ENCODE data around the gene CTCF.
A peak's percentile ranks its signal among the peaks of the same experiment; 100 is the strongest.
"Not testable (repeated sequence)": the region's sequence is repeated elsewhere in the genome, so short reads cannot be mapped to it uniquely, and the experiment has no call there.

Gene CTCF

GRCh38 chr16:67562526-67562917 lies at the start of gene CTCF:
CTCF (plus strand) TSS chr16:67562526; CDS start chr16:67610833, 48,307 bp downstream.
- Histone ChIP-seq H3K36me3 (ENCODE audit: control insufficient read depth, insufficient read depth, low read length) (peaks cover 2% of the 10 kb centered on the region; the same call in 1 of the 2 replicates), H3K4me1 (ENCODE audit: control insufficient read depth, insufficient read depth, low read length) (peaks cover 7% of the 10 kb centered on the region), H3K27ac (ENCODE audit: low read depth, low read length) (peak within 1 kb of the TSS; percentile 100), H3K9me3 (ENCODE audit: control insufficient read depth, insufficient read depth, low read depth, low read length) (no peaks in the 10 kb centered on the region), H3K4me3 (ENCODE audit: low read depth, low read length) (peak within 1 kb of the TSS; percentile 93), H3K9ac (ENCODE audit: low read length) (peak within 1 kb of the TSS; percentile 100), H3K27me3 (ENCODE audit: control insufficient read depth, insufficient read depth, low read length) (no peaks in the 10 kb centered on the region)

- H3K4me3 ChIP-seq (ENCODE audit: low read depth, low read length); H3K36me3 ChIP-seq (ENCODE audit: control insufficient read depth, insufficient read depth, low read length); H3K27me3 ChIP-seq (ENCODE audit: control insufficient read depth, insufficient read depth, low read length); H3K27ac ChIP-seq (ENCODE audit: low read depth, low read length); H3K9ac ChIP-seq (ENCODE audit: low read length); H3K9me3 ChIP-seq (ENCODE audit: control insufficient read depth, insufficient read depth, low read depth, low read length); H3K4me1 ChIP-seq (ENCODE audit: control insufficient read depth, insufficient read depth, low read length): not testable (repeated sequence)
Measured at GRCh38 chr16:67513892-67514291, 48.4 kb upstream of the CTCF start.

- Histone ChIP-seq H3K4me1 (ENCODE audit: control insufficient read depth, insufficient read depth, low read length) (no peaks in the 10 kb centered on the region), H3K27ac (ENCODE audit: low read depth, low read length) (no peak overlapping the region), H3K9ac (ENCODE audit: low read length) (no peak overlapping the region), H3K36me3 (ENCODE audit: control insufficient read depth, insufficient read depth, low read length) (no peaks in the 10 kb centered on the region), H3K27me3 (ENCODE audit: control insufficient read depth, insufficient read depth, low read length) (peaks cover 11% of the 10 kb centered on the region; the same call in 1 of the 2 replicates), H3K4me3 (ENCODE audit: low read depth, low read length) (no peak overlapping the region), H3K9me3 (ENCODE audit: control insufficient read depth, insufficient read depth, low read depth, low read length) (no peaks in the 10 kb centered on the region)
Measured at GRCh38 chr16:67514382-67514828, 47.9 kb upstream of the CTCF start.

DNA sequence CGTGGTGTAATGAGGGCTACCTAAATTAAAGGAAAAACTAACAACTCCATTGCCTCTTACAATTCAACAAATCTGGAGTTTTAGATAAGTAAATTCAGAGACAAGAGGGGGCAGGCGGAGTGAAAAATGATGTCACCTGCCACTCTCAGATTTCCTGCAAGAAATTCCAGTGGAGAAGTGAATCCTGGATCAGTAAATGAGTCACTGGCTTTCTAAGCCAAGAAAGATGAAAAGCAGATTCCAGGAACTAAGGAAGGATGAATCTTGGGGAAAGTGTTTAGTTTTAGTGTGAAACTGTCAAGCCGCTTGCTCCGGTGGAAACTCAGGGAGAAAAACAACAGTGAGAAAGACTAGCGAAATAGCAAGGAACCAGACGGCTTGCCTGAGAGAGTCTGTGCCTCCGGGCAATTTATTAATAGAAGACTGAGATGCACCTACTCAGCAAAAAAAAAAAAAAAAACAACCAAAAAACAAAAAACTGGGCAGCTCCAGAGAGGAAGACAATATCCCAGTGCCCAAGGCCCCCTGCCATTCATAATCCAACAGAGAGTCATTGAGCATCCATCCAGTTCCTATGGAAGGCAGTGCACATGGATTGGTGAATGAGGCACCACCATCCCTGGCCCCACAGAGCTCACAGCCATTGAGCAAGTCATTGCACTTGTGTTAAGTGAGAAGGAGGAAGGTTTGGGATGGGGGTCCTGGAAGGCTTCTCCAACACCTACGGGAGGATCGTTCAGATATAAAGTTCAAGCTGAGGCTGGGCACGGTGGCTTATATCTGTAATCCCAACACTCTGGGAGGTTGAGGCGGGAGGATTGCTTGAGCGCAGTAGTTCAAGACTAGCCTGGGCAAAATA lies 45.8 kb upstream of the CTCF start:
- Histone ChIP-seq H3K9ac (ENCODE audit: low read length) (no peak overlapping the region), H3K27ac (ENCODE audit: low read depth, low read length) (no peak overlapping the region), H3K9me3 (ENCODE audit: control insufficient read depth, insufficient read depth, low read depth, low read length) (no peaks in the 10 kb centered on the region)

GRCh38 chr16:67517155-67517445 lies 45.2 kb upstream of the CTCF start:
- H3K4me1 ChIP-seq (ENCODE audit: control insufficient read depth, insufficient read depth, low read length), result no peaks in the 10 kb centered on the region
- peaks cover 13% of the 10 kb centered on the region; the same call in 1 of the 2 replicates for H3K27me3 ChIP-seq (ENCODE audit: control insufficient read depth, insufficient read depth, low read length)
- no peak overlapping the region for H3K4me3 ChIP-seq (ENCODE audit: low read depth, low read length)
- no peak overlapping the region for H3K9ac ChIP-seq (ENCODE audit: low read length)
- H3K27ac ChIP-seq (ENCODE audit: low read depth, low read length), result no peak overlapping the region
- no peaks in the 10 kb centered on the region for H3K9me3 ChIP-seq (ENCODE audit: control insufficient read depth, insufficient read depth, low read depth, low read length)
- no peaks in the 10 kb centered on the region for H3K36me3 ChIP-seq (ENCODE audit: control insufficient read depth, insufficient read depth, low read length)

More for the DNA sequence above, 45.8 kb upstream of the CTCF start:
- Histone ChIP-seq H3K27me3 (ENCODE audit: control insufficient read depth, insufficient read depth, low read length) (peaks cover 13% of the 10 kb centered on the region; the same call in 1 of the 2 replicates), H3K4me1 (ENCODE audit: control insufficient read depth, insufficient read depth, low read length) (no peaks in the 10 kb centered on the region), H3K36me3 (ENCODE audit: control insufficient read depth, insufficient read depth, low read length) (no peaks in the 10 kb centered on the region), H3K4me3 (ENCODE audit: low read depth, low read length) (no peak overlapping the region)

DNA sequence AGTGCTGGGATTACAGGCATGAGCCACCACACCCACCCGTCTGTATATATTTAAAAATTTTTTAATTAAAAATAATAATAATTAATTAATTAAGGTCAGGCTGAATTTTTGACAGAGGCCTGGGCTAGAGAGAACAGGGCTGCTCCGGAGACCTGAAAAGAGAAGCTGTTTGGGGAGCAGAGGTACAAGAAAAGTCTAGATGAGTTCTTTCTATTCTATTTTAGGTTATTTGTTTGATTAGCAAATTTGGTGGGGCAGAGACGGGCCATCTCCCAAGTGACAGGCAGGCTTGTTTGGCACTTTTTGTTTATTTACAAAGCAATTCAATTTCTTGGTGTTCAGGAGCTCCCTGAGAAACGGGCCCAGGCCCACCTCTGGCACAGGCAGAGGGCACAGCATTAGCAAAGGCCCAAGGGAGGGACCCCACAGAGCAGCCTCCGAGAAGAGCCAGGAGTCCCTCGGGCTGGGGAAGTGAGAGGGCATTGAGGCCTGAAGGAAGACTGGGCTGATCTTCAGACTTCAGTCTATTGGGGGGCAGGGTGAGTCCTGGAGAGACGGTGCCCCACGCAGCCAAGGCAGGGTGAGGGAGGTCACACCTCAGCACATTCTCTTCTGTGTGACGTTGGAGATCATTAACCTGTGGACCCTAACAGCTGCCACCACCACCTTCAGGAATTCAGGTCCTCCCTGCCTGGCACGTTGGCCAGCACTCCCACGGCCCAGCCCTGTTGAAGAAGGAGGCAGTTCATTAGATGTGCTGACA lies 44.5 kb upstream of the CTCF start:
- H3K9me3 ChIP-seq (ENCODE audit: control insufficient read depth, insufficient read depth, low read depth, low read length), result no peaks in the 10 kb centered on the region
- peaks cover 17% of the 10 kb centered on the region; the same call in 1 of the 2 replicates for H3K27me3 ChIP-seq (ENCODE audit: control insufficient read depth, insufficient read depth, low read length)
- no peaks in the 10 kb centered on the region for H3K4me1 ChIP-seq (ENCODE audit: control insufficient read depth, insufficient read depth, low read length)
- no peak overlapping the region for H3K9ac ChIP-seq (ENCODE audit: low read length)
- H3K27ac ChIP-seq (ENCODE audit: low read depth, low read length), result no peak overlapping the region
- no peak overlapping the region for H3K4me3 ChIP-seq (ENCODE audit: low read depth, low read length)
- no peaks in the 10 kb centered on the region for H3K36me3 ChIP-seq (ENCODE audit: control insufficient read depth, insufficient read depth, low read length)

DNA sequence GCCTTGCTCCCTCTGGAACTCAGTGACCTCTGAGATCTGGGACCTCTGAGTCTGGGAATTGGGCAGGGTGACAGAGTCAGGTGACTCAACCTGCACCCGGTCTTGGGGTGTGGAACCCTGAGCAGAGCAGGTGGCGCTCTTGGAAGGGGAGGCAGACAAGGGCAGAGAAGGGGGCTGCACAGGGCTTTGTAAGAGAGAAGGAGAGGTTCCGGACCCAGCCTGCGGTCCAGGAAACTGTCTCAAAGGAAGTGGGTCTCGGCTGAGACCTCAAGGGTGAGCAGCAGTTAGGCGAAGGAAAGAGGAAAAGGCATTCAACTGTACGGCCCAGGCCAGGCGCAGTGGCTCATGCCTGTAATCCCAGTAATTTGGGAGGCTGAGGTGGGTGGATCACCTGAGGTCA lies 43.6 kb upstream of the CTCF start:
- Histone ChIP-seq H3K9ac (ENCODE audit: low read length) (no peak overlapping the region), H3K9me3 (ENCODE audit: control insufficient read depth, insufficient read depth, low read depth, low read length) (no peaks in the 10 kb centered on the region), H3K4me3 (ENCODE audit: low read depth, low read length) (no peak overlapping the region), H3K36me3 (ENCODE audit: control insufficient read depth, insufficient read depth, low read length) (no peaks in the 10 kb centered on the region), H3K27ac (ENCODE audit: low read depth, low read length) (no peak overlapping the region), H3K27me3 (ENCODE audit: control insufficient read depth, insufficient read depth, low read length) (peaks cover 18% of the 10 kb centered on the region; the same call in 1 of the 2 replicates), H3K4me1 (ENCODE audit: control insufficient read depth, insufficient read depth, low read length) (no peaks in the 10 kb centered on the region)

DNA sequence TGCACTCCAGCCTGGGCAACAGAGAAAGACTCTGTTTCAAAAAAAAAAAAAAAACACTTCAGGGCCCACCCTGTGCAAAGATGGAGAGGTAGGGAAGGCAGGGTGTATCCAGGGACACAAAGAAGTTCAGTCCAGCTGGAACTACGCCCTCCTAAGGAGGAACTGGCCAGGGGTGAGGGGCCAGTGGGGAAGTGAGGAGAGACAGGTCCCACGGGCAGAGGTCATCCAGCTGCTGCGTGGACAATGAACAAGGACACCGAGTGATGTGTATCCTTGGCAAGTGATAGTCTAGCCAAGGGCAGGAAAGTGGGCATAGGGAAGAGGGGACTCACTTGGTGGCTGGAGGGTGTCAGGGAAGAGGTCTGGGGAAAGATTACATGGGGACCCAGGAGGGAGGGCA lies 43.1 kb upstream of the CTCF start:
- Histone ChIP-seq H3K27ac (ENCODE audit: low read depth, low read length) (no peak overlapping the region), H3K36me3 (ENCODE audit: control insufficient read depth, insufficient read depth, low read length) (no peaks in the 10 kb centered on the region), H3K9ac (ENCODE audit: low read length) (no peak overlapping the region), H3K27me3 (ENCODE audit: control insufficient read depth, insufficient read depth, low read length) (peaks cover 23% of the 10 kb centered on the region), H3K4me1 (ENCODE audit: control insufficient read depth, insufficient read depth, low read length) (no peaks in the 10 kb centered on the region), H3K4me3 (ENCODE audit: low read depth, low read length) (no peak overlapping the region), H3K9me3 (ENCODE audit: control insufficient read depth, insufficient read depth, low read depth, low read length) (no peaks in the 10 kb centered on the region)

DNA sequence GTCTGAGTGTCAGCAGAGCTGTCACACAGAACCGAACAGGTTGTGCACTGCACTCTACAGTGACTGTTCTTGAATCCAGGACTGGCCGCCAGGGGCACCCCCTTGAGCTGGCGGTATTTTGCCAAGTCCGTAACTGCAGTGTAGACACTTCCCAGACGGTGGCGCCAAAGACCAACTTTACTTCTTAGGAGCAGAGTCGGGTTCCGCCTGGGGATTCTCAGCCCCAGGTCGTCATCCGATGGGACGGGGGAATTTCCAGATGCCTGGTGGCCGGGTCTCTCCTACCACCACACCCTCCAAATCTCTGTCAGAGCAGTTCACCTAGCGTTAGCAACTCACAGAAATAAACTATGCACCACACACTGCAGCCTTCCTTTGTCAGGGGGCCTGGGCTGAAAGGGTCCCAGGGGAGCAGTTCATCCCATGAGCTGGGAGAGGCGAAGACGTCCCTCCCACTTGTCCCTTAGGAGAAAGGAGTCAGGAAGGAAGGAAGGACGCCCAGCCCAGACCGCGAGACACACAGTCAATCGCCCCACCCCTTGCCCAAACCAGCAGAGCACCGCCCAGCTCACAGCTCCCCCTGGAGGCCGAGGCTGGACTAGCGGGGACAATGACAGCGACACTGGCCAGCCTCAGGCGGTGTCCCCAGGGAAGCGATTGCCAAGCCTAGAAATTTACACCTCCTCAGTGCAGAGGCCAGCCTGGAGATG lies 41.1 kb upstream of the CTCF start:
- Histone ChIP-seq H3K4me3 (ENCODE audit: low read depth, low read length) (peak overlapping the region; percentile 72), H3K27ac (ENCODE audit: low read depth, low read length) (no peak overlapping the region; the same call in 1 of the 2 replicates), H3K36me3 (ENCODE audit: control insufficient read depth, insufficient read depth, low read length) (no peaks in the 10 kb centered on the region), H3K4me1 (ENCODE audit: control insufficient read depth, insufficient read depth, low read length) (peaks cover 5% of the 10 kb centered on the region; the same call in 1 of the 2 replicates), H3K27me3 (ENCODE audit: control insufficient read depth, insufficient read depth, low read length) (peaks cover 42% of the 10 kb centered on the region), H3K9ac (ENCODE audit: low read length) (peak overlapping the region; percentile 61), H3K9me3 (ENCODE audit: control insufficient read depth, insufficient read depth, low read depth, low read length) (no peaks in the 10 kb centered on the region)

DNA sequence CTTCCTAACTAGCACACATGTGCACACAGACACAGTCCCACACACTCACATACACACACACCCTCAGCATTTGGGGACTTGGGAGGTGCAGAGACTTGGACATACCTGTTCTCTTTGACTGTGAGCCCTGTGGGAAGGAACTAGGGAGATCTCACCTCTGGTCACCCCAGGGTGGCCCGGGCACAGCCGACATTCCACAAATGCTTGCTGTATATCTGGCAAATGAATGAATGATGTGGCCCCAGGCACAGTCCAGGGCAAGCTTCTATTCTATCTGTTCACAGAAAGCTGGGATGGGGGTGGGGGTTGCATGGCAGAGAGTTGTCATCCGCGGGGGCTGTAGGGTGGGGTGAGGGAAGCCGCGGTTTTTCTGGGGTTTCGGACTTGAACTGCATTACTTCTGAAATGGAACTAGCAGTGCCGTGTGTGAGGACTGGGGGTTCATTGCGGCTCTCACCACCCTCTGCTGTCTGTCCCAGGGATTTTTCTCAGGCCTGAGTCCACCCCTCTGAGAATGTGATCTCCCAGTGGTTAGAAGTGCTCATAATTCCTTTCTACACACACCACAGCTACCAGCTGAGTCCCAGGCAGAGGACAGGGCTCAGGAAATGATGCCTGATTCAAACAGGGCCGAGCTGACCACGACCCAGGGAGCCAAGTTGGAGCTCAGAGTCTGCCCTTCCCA lies 37.0 kb upstream of the CTCF start:
- Histone ChIP-seq H3K36me3 (ENCODE audit: control insufficient read depth, insufficient read depth, low read length) (no peaks in the 10 kb centered on the region), H3K27me3 (ENCODE audit: control insufficient read depth, insufficient read depth, low read length) (peaks cover 63% of the 10 kb centered on the region), H3K9me3 (ENCODE audit: control insufficient read depth, insufficient read depth, low read depth, low read length) (no peaks in the 10 kb centered on the region), H3K27ac (ENCODE audit: low read depth, low read length) (no peak overlapping the region), H3K4me1 (ENCODE audit: control insufficient read depth, insufficient read depth, low read length) (peaks cover 18% of the 10 kb centered on the region), H3K9ac (ENCODE audit: low read length) (no peak overlapping the region), H3K4me3 (ENCODE audit: low read depth, low read length) (no peak overlapping the region)
